ENCODE results near the gene DCAF15. TPM values are rescaled to one million over a fixed set of nuclear protein-coding genes. Genes with fewer than 3 reads are reported as not detected.
A peak's percentile ranks its signal among the peaks of the same experiment; 100 is the strongest.

The DCAF15 gene
- total and polyA plus RNA-seq, 7 donors, result 9.2 to 25.3 (median 16.6) TPM

- no peaks in the 10 kb centered on the region for H3K9me3 ChIP-seq
- H3K27ac ChIP-seq, result no peak overlapping the region
- TF ChIP-seq CTCF (IDR thresholded peaks at IDR 0.05), result no peak
- no peaks in the 10 kb centered on the region for H3K4me1 ChIP-seq
- no peaks in the 10 kb centered on the region for H3K27me3 ChIP-seq (ENCODE audit: insufficient read depth in 3 of 3, low read length in 2 of 3)
- H3K4me3 ChIP-seq, result no peak overlapping the region
- ATAC-seq (no peak), DNase-seq (no peak)
- WGBS, 3 donors, result 68 to 83% (median 77%) methylated on average over 11 to 12 of the region's 12 CpGs
- intact Hi-C loops (cut with DNase I), result no loop called here
- peaks cover 0 to 53% of the 10 kb centered on the region in 2 donors for H3K36me3 ChIP-seq (ENCODE audit: insufficient read depth in 1 of 2, low read depth in 1 of 2)
Observed at GRCh38 chr19:13929340-13929739, 23.0 kb upstream of the DCAF15 start.

GRCh38 chr19:13929956-13930355 is 22.4 kb upstream of the DCAF15 start:
- Histone ChIP-seq H3K9me3 (no peaks in the 10 kb centered on the region), H3K27ac (no peak overlapping the region), H3K4me1 (no peaks in the 10 kb centered on the region), H3K36me3 (ENCODE audit: insufficient read depth in 1 of 2, low read depth in 1 of 2) (peaks cover 0 to 46% of the 10 kb centered on the region in 2 donors), H3K4me3 (no peak overlapping the region), H3K27me3 (ENCODE audit: insufficient read depth in 3 of 3, low read length in 2 of 3) (no peaks in the 10 kb centered on the region)
- ATAC-seq, result no peak
- no peak for TF ChIP-seq CTCF (IDR thresholded peaks at IDR 0.05)
- intact Hi-C loops (cut with DNase I), result no loop called here
- 77 to 83% (median 80%) methylated on average over 14 to 17 of the region's 17 CpGs for WGBS, 3 donors
- no peak for DNase-seq

- 86 to 89% (median 88%) methylated on average over 17 of the region's 17 CpGs for WGBS, 3 donors
- Histone ChIP-seq H3K36me3 (ENCODE audit: insufficient read depth in 1 of 2, low read depth in 1 of 2) (peaks cover 0 to 44% of the 10 kb centered on the region in 2 donors), H3K27me3 (ENCODE audit: insufficient read depth in 3 of 3, low read length in 2 of 3) (no peaks in the 10 kb centered on the region), H3K27ac (no peak overlapping the region), H3K9me3 (no peaks in the 10 kb centered on the region), H3K4me1 (no peaks in the 10 kb centered on the region), H3K4me3 (no peak overlapping the region)
- no peak for TF ChIP-seq CTCF (IDR thresholded peaks at IDR 0.05)
- ATAC-seq, result no peak
- no peak for DNase-seq
- intact Hi-C loops (cut with DNase I), result no loop called here
Observed at GRCh38 chr19:13930402-13930801, 21.9 kb upstream of the DCAF15 start.

GRCh38 chr19:13931391-13932148 is 20.7 kb upstream of the DCAF15 start:
- 80 to 86% (median 81%) methylated on average over 28 to 30 of the region's 30 CpGs for WGBS, 3 donors
- Histone ChIP-seq H3K27me3 (ENCODE audit: insufficient read depth in 3 of 3, low read length in 2 of 3) (peaks cover 0 to 3% (median 0%) of the 10 kb centered on the region in 3 donors), H3K36me3 (ENCODE audit: insufficient read depth in 1 of 2, low read depth in 1 of 2) (peaks cover 0 to 34% of the 10 kb centered on the region in 2 donors), H3K9me3 (no peaks in the 10 kb centered on the region), H3K4me3 (no peak overlapping the region), H3K27ac (no peak overlapping the region), H3K4me1 (no peaks in the 10 kb centered on the region)
- no peak for TF ChIP-seq CTCF (IDR thresholded peaks at IDR 0.05)
- intact Hi-C loops (cut with DNase I), result no loop called here
- DNase-seq (no peak), ATAC-seq (peak in 1 of 4 donors; percentile 14)

Measured in psoas muscle (tissue), 8 donors.